Coronary artery (tissue), 2 donors: ENCODE results near the gene NCOR1.

ENCODE experiments used
- DNase-seq: peaks from one replicate; pipeline ENCODE4 v3.0.0-alpha.2; 2017; ENCODE audit warnings: low spot score
- H3K27ac ChIP-seq, 2 donors: fragments of 200-600 bp; sonication (generic); one replicate each; pipeline ENCODE4 v1.5.1; 2016 to 2019
- H3K4me3 ChIP-seq: fragments of 200-600 bp; sonication (generic); 2 replicates; pipeline ENCODE4 v1.5.1; 2016; ENCODE audit warnings: mild to moderate bottlenecking, moderate library complexity
- CTCF ChIP-seq: fragments of 200-600 bp; sonication (generic); IDR thresholded peaks from one replicate; pipeline ENCODE4 v1.5.1; 2019; ENCODE audit warnings: antibody characterized with exemption

NCOR1 gene

GRCh38 chr17:15981646-15982580, 233.4 kb downstream of the NCOR1 start:
- Histone ChIP-seq H3K4me3 (no peak overlapping the region), H3K27ac (no peak overlapping the region)
- no peak for DNase-seq
- TF ChIP-seq CTCF = no peak

- H3K4me3 ChIP-seq = no peak overlapping the region
- H3K27ac ChIP-seq = no peak overlapping the region
- no peak for TF ChIP-seq CTCF
- no peak for DNase-seq
Observed at GRCh38 chr17:15981208-15981607, 234.1 kb downstream of the NCOR1 start.
